ENCODE results near the gene ZNF579.
A peak's percentile ranks its signal among the peaks of the same experiment; 100 is the strongest.

Gene ZNF579

GRCh38 chr19:55580628-55581144, at the start of gene ZNF579:
Gene ZNF579, minus strand, starts transcription at chr19:55580848. Its CDS starts 1,209 bp downstream, at chr19:55579639.
- DNase-seq (ENCODE audit: low read depth): peak; percentile 88

- no peak for DNase-seq (ENCODE audit: low read depth)
These were observed 45.7 kb upstream of the ZNF579 start for GRCh38 chr19:55626350-55626749.

- DNase-seq (ENCODE audit: low read depth): no peak
These were observed 44.3 kb upstream of the ZNF579 start for GRCh38 chr19:55625004-55625326.

GRCh38 chr19:55624109-55625003, 43.7 kb upstream of the ZNF579 start, which contains the start of gene ZNF784:
Gene ZNF784, minus strand, starts transcription at chr19:55624566. Its CDS starts 5 bp downstream, at chr19:55624561.
- peak; percentile 91 for DNase-seq (ENCODE audit: low read depth)

GRCh38 chr19:55623561-55623960, 42.9 kb upstream of the ZNF579 start:
- no peak for DNase-seq (ENCODE audit: low read depth)

GRCh38 chr19:55623130-55623529, 42.5 kb upstream of the ZNF579 start:
- DNase-seq (ENCODE audit: low read depth): no peak

- no peak for DNase-seq (ENCODE audit: low read depth)
These were observed 41.8 kb upstream of the ZNF579 start for GRCh38 chr19:55622242-55622969.

- DNase-seq (ENCODE audit: low read depth): no peak
These were observed 41.1 kb upstream of the ZNF579 start for GRCh38 chr19:55621673-55622231.

GRCh38 chr19:55621205-55621672, 40.6 kb upstream of the ZNF579 start:
- no peak for DNase-seq (ENCODE audit: low read depth)

GRCh38 chr19:55620410-55621204, 40.0 kb upstream of the ZNF579 start:
- DNase-seq (ENCODE audit: low read depth): no peak

- peak; percentile 39 for DNase-seq (ENCODE audit: low read depth)
These were observed 38.6 kb upstream of the ZNF579 start for GRCh38 chr19:55619286-55619685.

GRCh38 chr19:55618426-55618825, 37.8 kb upstream of the ZNF579 start:
- no peak for DNase-seq (ENCODE audit: low read depth)

- DNase-seq (ENCODE audit: low read depth): no peak
These were observed 36.8 kb upstream of the ZNF579 start for GRCh38 chr19:55617426-55617825.

- DNase-seq (ENCODE audit: low read depth): no peak
These were observed 35.8 kb upstream of the ZNF579 start for GRCh38 chr19:55616395-55616875.

- DNase-seq (ENCODE audit: low read depth): no peak
These were observed 35.1 kb upstream of the ZNF579 start for GRCh38 chr19:55615543-55616394.

GRCh38 chr19:55614711-55615542, 34.3 kb upstream of the ZNF579 start:
- no peak for DNase-seq (ENCODE audit: low read depth)

- no peak for DNase-seq (ENCODE audit: low read depth)
These were observed 33.5 kb upstream of the ZNF579 start for GRCh38 chr19:55613930-55614710.

GRCh38 chr19:55613396-55613795, 32.7 kb upstream of the ZNF579 start:
- DNase-seq (ENCODE audit: low read depth): no peak

Measured in EH (cell line).